HG03565 (cell line): ENCODE data around the gene RPL5.

ENCODE experiments used
- ATAC-seq: cut with Tn5 transposase; IDR thresholded peaks from one replicate; pipeline ENCODE4 v1.9.1; 2021; ENCODE audit warnings: mild to moderate bottlenecking, moderate library complexity; ENCODE audit not compliant: unreplicated experiment

Gene RPL5

GRCh38 chr1:92817986-92818764 is 13.7 kb upstream of the RPL5 start:
- ATAC-seq: no peak

- ATAC-seq: no peak
These were observed 11.8 kb upstream of the RPL5 start for GRCh38 chr1:92820024-92820423.

DNA sequence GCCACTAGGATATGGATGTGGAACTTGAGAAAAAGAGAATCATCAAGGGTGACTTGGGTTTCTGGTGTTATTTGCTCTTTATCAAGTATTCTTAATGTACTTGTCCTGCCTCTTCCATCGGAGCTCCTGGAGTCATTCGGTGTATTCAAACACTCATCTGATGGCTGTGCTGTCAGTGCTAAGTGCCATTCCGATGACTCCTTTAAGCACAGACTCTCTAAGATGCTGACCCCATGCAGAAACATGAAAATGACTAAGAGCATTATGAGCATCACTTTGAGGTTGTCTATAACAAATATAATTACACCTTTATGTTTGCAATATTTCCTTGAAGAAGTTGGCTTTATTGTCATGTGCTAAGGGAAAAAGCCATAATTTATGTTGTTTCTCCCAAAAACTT is 11.3 kb upstream of the RPL5 start:
- ATAC-seq: no peak

DNA sequence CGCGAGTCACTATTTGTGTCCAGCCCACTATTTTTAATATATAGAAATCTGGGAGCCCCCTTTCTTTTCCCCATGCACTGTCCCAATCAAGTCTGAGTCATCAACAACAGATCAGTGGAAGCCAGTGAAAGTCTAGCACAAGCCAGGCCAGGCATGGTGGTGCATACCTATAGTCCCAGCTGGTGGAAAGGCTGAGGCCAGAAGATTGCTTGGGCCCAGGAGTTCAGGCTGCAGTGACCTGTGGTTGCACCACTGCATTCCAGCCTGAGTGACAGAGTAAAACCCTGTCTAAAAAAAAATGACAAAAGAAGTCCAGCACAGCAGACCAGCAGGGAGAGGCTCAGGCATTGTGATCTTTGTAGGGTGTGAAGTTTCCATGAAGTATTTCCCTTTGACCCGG is 9.0 kb upstream of the RPL5 start:
- ATAC-seq: no peak

GRCh38 chr1:92826792-92827191 is 5.0 kb upstream of the RPL5 start:
- ATAC-seq: no peak

GRCh38 chr1:92831368-92831761 is 475 bp upstream of the RPL5 start:
- no peak for ATAC-seq

DNA sequence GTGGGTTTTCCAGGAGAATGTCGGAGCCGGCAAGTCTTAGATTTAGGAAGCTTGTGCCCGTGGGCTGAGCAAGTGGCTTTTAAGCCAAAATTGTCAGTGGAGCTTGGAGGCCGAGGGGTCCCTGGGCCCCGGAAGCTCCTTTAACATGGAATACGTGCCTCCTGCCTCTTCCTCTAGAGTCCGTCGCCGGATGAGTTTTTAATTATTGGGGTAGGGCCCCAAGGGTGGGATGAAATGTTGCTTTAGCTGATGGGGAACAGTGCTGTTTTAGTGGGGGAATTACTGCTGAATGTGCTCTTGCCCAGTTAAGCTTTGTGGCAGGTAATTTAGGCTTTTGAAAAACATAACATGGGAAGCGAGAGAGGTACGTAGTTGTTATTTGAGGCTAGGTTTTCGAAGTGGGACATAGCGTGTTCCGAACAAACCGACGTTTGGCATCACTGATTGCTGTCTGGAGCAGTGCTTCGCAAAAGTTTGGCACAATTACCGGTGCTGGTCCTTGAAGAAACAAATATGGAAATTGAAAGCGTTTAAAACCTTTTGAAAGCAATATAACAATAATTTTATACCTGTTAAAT is 786 bp downstream of the RPL5 start:
- no peak for ATAC-seq

DNA sequence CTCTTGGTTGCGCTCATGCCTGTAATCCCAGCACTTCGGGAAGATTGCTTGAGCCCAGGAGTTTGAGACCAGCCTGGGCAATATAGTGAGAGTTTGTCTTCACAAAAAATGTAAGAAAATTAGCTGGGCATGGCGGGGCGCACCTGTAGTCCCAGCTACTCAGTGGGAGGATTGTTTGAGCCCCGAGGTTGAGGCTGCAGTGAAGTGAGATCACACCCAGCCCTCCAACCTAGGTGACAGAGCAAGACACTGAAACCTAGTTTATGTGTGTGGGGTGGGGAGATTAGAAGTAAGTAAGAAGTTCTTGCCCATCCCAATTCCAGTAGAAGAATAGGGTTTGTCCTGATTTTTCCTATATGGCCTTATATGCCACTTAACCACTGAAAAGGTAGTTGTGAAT is 2.0 kb downstream of the RPL5 start:
- ATAC-seq: no peak

DNA sequence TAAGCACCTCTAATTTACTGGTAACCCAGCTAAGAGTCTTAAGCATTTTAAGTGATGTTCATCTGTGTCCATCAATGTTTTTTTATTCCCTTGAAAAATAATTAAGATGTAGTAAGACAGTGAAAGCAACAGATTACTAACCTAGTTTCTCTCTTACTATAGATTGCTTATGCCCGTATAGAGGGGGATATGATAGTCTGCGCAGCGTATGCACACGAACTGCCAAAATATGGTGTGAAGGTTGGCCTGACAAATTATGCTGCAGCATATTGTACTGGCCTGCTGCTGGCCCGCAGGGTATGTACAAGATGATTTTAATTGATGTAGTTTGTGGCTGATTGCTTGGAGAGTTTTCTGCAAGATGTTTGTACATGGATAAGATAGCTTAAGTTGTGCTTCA is 2.8 kb downstream of the RPL5 start:
- no peak for ATAC-seq

DNA sequence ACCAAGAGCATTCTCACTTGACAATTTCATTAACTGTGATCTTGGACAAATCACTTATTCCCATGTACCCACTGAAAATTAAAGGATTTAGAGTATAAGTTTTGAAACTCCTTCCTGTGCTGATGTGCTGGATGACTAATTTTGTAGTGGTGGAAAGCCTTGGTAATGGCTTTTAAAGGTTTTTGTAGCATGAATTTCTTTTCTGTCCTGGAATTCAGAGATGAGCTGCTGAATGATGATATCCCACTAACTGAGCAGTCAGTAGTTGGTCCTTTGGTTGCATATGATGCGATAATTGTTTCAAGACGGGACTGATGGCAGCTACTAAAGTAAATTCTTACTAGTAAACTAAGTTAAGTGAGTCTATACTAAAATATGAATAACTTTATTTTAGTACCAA is 5.2 kb downstream of the RPL5 start:
- no peak for ATAC-seq

- no peak for ATAC-seq
These were observed 6.7 kb downstream of the RPL5 start for GRCh38 chr1:92838519-92838918.

DNA sequence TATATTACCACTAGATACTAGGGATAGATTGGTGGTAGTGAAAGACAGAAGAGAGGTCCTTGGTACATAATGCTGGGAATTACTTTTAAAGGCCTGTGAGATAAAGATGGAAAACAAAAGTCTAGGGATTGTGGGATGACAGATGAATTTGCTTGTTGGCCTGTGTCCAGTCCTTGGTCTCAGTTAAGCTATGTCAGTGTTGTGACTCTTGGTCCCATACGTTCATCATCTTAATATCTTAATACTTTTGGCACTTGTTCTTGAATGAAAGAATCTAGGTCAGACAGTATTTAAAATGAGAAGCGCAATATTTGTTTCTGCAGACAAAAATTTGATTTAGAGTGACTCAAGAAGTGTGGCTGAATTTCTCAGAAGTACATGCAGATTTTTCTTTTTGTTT is 7.6 kb downstream of the RPL5 start:
- ATAC-seq: no peak

DNA sequence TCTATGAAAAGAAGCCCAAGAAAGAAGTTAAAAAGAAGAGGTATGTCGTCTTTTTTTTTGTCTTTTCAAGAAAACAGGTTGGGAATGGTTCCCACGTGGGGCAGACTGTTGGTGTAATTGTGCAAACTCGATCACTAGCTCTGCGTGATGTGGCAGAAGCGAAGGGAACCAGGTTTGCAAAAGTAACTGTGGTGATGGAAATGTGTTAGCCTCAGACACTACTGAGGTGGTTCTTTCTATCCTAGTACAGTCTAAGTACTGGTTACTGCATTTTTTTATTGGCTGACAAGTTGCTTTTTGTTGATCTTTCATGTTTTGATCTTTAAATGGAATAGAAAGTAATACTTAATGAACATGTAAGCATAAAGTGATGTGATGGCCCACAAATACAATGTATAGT is 8.8 kb downstream of the RPL5 start:
- ATAC-seq: no peak

GRCh38 chr1:92842082-92843045 is 10.5 kb downstream of the RPL5 start:
- ATAC-seq: no peak

DNA sequence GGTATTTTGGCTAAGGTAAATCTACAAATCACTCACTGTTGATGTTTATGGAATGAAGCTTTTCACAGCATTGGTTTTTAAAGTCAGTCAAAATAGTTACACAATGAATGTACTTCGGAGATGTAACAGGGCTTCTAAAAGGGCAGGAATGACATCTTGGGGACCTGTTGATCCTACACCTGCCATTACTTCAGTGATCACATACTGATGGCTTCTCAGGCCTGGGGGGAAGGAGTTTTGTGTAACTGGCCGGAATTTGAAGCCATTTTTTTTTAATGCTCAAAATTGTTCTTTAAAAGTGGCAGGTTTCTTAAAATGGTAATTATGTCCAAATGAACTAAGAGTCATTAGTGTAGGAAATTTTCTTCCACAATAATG is 11.2 kb downstream of the RPL5 start:
- no peak for ATAC-seq

DNA sequence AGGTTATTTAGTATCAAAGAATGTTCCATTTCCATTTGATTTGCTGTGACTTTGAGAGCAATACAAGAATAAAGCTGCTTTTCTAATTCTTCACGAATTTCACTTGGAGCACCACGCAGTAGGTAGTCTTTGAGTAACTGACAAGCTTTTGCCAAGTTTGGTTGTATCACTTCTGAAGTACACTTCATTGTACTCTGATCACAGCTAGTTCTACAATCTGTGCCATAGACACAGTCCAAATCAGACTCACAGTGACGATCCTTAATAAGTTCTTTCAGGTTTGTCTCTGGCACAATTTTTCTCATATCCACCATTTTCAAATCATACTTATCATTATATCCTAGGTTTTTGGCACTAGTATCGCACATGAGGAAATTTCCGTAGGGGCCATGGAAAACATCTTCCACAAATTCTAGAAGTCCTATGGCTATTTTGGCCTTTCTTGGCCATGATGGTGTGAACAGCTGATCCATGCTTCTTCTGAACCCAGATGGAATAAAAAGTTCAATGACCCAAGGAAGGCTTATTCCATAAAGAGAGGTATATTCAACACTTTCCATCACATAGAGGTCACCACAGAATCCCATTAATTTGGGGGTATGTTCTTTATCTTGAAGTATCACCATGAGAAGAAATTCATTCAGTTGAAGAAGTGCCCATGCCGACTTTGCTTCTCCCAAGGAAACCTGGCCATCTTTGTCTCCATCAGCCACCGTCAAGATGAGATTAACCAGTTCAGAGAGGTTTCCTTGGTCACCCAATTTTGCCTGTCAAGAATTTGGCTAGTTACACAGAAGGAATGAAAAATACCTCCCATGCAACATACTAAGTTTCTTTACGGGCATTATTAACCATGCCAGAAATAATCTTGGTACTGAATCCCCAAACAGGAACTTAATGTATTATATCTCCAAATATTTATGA is 11.9 kb downstream of the RPL5 start:
- ATAC-seq: no peak

GRCh38 chr1:92844439-92844838 is 12.6 kb downstream of the RPL5 start:
- no peak for ATAC-seq

DNA sequence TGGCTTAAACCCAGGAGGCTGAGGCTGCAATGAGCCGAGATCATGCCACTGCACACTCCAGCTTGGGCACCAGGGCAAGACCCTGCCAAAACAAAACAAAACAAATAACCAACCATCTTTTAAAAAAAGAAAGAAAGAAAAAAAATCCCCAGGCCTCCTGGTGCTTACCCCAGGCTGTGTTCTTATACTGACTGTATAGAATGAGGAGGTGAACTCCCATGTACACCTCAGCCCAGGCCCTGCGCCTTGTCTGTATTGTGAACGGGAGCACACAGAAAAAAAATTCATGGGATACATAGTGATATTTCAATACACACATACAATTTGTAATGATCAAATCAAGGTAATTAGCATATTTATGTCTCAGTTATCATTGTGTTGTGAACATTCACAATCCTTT is 14.1 kb downstream of the RPL5 start:
- ATAC-seq: no peak

DNA sequence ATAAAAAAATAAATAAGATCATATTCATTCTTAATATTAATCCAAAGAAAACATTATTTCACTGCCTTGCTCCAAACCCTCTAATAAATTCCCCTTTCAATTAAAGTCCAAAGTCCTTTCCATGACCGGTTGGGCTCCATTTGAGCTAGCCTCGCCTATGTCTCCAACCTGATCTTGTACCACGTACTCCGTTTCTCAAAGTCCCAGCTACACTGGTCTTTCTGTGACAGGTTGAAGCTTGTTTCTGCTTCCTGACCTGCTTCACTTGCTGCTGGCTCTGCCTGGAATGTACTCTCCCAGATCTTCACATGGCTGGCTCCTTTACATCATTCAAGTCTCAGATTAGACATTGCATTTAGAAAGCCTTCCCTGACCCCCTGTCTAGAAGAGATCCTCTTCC is 16.4 kb downstream of the RPL5 start:
- no peak for ATAC-seq

DNA sequence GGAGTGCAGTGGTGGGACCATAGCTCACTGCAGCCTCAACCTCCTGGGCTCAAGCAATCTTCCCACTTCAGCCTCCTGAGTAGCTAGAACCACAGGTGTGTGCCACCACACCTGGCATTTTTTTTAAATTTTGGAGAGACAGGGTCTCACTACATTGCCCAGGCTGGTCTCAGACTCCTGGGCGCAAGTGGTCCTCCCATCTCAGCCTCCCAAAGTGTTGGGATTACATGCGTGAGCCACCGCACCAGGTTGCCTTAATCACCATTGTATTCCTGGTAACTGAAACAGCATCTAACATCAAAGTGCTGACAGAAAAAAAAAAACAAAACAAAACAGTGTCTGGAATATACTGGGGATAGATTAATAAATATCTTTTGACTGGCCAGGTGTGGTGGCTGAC is 18.2 kb downstream of the RPL5 start:
- no peak for ATAC-seq

GRCh38 chr1:92851729-92852128 is 19.9 kb downstream of the RPL5 start:
- ATAC-seq: no peak
